ENCODE measurements around the gene IGFBP3. TPM values are rescaled to one million over a fixed set of nuclear protein-coding genes. Genes with fewer than 3 reads are reported as not detected.

IGFBP3 gene
- total and polyA plus RNA-seq, 2 of the 13 experiments (the other 11 are each of a cell fraction or from before 2014, with no cell fraction given), result 57.5 TPM; not detected in 1

DNA sequence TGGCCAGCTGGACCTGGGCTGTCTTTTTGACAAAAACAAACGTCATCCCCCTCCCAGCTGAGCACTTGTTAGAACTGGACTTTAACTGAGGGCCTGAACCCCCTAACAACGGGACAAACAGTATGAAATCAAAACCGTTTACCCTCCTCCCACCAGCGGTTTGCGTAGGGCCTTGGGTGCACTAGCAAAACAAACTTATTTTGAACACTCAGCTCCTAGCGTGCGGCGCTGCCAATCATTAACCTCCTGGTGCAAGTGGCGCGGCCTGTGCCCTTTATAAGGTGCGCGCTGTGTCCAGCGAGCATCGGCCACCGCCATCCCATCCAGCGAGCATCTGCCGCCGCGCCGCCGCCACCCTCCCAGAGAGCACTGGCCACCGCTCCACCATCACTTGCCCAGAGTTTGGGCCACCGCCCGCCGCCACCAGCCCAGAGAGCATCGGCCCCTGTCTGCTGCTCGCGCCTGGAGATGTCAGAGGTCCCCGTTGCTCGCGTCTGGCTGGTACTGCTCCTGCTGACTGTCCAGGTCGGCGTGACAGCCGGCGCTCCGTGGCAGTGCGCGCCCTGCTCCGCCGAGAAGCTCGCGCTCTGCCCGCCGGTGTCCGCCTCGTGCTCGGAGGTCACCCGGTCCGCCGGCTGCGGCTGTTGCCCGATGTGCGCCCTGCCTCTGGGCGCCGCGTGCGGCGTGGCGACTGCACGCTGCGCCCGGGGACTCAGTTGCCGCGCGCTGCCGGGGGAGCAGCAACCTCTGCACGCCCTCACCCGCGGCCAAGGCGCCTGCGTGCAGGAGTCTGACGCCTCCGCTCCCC lies 32.7 kb downstream of the IGFBP3 start, which contains the start of gene IGFBP1 (continued):
- TF ChIP-seq, protein P1, sequence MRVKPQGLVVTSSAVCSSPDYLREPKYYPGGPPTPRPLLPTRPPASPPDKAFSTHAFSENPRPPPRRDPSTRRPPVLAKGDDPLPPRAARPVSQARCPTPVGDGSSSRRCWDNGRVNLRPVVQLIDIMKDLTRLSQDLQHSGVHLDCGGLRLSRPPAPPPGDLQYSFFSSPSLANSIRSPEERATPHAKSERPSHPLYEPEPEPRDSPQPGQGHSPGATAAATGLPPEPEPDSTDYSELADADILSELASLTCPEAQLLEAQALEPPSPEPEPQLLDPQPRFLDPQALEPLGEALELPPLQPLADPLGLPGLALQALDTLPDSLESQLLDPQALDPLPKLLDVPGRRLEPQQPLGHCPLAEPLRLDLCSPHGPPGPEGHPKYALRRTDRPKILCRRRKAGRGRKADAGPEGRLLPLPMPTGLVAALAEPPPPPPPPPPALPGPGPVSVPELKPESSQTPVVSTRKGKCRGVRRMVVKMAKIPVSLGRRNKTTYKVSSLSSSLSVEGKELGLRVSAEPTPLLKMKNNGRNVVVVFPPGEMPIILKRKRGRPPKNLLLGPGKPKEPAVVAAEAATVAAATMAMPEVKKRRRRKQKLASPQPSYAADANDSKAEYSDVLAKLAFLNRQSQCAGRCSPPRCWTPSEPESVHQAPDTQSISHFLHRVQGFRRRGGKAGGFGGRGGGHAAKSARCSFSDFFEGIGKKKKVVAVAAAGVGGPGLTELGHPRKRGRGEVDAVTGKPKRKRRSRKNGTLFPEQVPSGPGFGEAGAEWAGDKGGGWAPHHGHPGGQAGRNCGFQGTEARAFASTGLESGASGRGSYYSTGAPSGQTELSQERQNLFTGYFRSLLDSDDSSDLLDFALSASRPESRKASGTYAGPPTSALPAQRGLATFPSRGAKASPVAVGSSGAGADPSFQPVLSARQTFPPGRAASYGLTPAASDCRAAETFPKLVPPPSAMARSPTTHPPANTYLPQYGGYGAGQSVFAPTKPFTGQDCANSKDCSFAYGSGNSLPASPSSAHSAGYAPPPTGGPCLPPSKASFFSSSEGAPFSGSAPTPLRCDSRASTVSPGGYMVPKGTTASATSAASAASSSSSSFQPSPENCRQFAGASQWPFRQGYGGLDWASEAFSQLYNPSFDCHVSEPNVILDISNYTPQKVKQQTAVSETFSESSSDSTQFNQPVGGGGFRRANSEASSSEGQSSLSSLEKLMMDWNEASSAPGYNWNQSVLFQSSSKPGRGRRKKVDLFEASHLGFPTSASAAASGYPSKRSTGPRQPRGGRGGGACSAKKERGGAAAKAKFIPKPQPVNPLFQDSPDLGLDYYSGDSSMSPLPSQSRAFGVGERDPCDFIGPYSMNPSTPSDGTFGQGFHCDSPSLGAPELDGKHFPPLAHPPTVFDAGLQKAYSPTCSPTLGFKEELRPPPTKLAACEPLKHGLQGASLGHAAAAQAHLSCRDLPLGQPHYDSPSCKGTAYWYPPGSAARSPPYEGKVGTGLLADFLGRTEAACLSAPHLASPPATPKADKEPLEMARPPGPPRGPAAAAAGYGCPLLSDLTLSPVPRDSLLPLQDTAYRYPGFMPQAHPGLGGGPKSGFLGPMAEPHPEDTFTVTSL (CRISPR knock-in tag; IDR thresholded peaks at IDR 0.05; ENCODE audit: borderline replicate concordance), result peak; percentile 28
- TF ChIP-seq KMT2A (CRISPR knock-in tag; IDR thresholded peaks at IDR 0.05), result 0 out of 2 replicates have a peak, but pooled peaks have one; percentile 45
- peak; percentile 69; the same call in 1 of the 2 replicates for TF ChIP-seq ZNF136 (CRISPR knock-in tag; IDR thresholded peaks at IDR 0.05; ENCODE audit: low read depth)
- TF ChIP-seq ZMYM4 (CRISPR knock-in tag; IDR thresholded peaks at IDR 0.05), result peak; percentile 89
- TF ChIP-seq, protein P2, sequence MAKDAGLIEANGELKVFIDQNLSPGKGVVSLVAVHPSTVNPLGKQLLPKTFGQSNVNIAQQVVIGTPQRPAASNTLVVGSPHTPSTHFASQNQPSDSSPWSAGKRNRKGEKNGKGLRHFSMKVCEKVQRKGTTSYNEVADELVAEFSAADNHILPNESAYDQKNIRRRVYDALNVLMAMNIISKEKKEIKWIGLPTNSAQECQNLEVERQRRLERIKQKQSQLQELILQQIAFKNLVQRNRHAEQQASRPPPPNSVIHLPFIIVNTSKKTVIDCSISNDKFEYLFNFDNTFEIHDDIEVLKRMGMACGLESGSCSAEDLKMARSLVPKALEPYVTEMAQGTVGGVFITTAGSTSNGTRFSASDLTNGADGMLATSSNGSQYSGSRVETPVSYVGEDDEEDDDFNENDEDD (CRISPR knock-in tag; IDR thresholded peaks at IDR 0.05; ENCODE audit: borderline replicate concordance), result 0 out of 2 replicates have a peak, but pooled peaks have one; percentile 13
- peak; percentile 50 for TF ChIP-seq TBL1XR1 (IDR thresholded peaks at IDR 0.05; ENCODE audit: borderline replicate concordance, low read length, partially characterized antibody)
- TF ChIP-seq, protein P3, sequence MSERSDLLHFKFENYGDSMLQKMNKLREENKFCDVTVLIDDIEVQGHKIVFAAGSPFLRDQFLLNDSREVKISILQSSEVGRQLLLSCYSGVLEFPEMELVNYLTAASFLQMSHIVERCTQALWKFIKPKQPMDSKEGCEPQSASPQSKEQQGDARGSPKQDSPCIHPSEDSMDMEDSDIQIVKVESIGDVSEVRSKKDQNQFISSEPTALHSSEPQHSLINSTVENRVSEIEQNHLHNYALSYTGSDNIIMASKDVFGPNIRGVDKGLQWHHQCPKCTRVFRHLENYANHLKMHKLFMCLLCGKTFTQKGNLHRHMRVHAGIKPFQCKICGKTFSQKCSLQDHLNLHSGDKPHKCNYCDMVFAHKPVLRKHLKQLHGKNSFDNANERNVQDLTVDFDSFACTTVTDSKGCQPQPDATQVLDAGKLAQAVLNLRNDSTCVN (CRISPR knock-in tag; IDR thresholded peaks at IDR 0.05; ENCODE audit: borderline replicate concordance), result peak; percentile 32; the same call in 1 of the 2 replicates
- peak; percentile 63; the same call in 1 of the 2 replicates for TF ChIP-seq ZBTB21 (CRISPR knock-in tag; IDR thresholded peaks at IDR 0.05)
- TF ChIP-seq, protein P4, sequence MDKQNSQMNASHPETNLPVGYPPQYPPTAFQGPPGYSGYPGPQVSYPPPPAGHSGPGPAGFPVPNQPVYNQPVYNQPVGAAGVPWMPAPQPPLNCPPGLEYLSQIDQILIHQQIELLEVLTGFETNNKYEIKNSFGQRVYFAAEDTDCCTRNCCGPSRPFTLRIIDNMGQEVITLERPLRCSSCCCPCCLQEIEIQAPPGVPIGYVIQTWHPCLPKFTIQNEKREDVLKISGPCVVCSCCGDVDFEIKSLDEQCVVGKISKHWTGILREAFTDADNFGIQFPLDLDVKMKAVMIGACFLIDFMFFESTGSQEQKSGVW (CRISPR knock-in tag; IDR thresholded peaks at IDR 0.05; ENCODE audit: borderline replicate concordance), result peak; percentile 52; the same call in 1 of the 2 replicates
- TF ChIP-seq, protein P5, sequence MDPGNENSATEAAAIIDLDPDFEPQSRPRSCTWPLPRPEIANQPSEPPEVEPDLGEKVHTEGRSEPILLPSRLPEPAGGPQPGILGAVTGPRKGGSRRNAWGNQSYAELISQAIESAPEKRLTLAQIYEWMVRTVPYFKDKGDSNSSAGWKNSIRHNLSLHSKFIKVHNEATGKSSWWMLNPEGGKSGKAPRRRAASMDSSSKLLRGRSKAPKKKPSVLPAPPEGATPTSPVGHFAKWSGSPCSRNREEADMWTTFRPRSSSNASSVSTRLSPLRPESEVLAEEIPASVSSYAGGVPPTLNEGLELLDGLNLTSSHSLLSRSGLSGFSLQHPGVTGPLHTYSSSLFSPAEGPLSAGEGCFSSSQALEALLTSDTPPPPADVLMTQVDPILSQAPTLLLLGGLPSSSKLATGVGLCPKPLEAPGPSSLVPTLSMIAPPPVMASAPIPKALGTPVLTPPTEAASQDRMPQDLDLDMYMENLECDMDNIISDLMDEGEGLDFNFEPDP (CRISPR knock-in tag; conservative IDR thresholded peaks at IDR 0.05), result 0 out of 2 replicates have a peak, but pooled peaks have one; percentile 79
- TF ChIP-seq LCORL (IDR thresholded peaks at IDR 0.05), result no peak
- peak; percentile 94 for TF ChIP-seq LCORL (CRISPR knock-in tag; IDR thresholded peaks at IDR 0.05)
- peak; percentile 70; the same call in 1 of the 2 replicates for TF ChIP-seq TAF1 (CRISPR knock-in tag; IDR thresholded peaks at IDR 0.05)
- TF ChIP-seq SALL2 (CRISPR knock-in tag; IDR thresholded peaks at IDR 0.05), result peak; percentile 59; the same call in 1 of the 2 replicates
- peak; percentile 82 for TF ChIP-seq RXRB (CRISPR knock-in tag; IDR thresholded peaks at IDR 0.05; ENCODE audit: borderline replicate concordance)
- peak; percentile 97 for TF ChIP-seq CENPT (CRISPR knock-in tag; IDR thresholded peaks at IDR 0.05; ENCODE audit: low read depth)
- TF ChIP-seq BRD4 (CRISPR knock-in tag; IDR thresholded peaks at IDR 0.05), result peak; percentile 86; the same call in 1 of the 2 replicates

All from HepG2 (cell line).